ENCODE data around the gene MYO5B.

Gene MYO5B

GRCh38 chr18:49907346-49907929 lies 287.5 kb downstream of the MYO5B start:
- H3K4me3 ChIP-seq (ENCODE audit: low read depth, low read length): no peak overlapping the region
- no peak for DNase-seq (ENCODE audit: low read depth)

DNA sequence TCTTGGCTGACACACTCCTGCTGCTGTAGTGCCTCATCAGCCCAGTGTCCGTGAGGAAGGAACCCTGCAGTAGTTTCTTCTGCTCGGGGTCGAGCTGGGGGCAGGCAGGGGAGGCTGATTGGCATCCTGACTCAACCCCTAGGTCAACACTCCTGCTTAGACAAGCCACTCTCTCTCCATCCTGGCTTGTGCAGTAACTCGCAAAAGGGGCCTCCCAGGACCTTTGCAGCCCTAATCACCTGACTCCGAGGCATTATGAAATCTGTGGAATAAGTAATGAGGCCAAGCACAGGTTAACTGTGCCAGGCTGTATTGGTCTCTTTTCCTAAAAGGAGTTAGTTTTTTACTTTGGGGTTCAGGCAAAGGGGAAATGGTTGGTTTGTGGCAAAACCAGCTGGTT lies 289.2 kb downstream of the MYO5B start:
- TF ChIP-seq, protein P1, sequence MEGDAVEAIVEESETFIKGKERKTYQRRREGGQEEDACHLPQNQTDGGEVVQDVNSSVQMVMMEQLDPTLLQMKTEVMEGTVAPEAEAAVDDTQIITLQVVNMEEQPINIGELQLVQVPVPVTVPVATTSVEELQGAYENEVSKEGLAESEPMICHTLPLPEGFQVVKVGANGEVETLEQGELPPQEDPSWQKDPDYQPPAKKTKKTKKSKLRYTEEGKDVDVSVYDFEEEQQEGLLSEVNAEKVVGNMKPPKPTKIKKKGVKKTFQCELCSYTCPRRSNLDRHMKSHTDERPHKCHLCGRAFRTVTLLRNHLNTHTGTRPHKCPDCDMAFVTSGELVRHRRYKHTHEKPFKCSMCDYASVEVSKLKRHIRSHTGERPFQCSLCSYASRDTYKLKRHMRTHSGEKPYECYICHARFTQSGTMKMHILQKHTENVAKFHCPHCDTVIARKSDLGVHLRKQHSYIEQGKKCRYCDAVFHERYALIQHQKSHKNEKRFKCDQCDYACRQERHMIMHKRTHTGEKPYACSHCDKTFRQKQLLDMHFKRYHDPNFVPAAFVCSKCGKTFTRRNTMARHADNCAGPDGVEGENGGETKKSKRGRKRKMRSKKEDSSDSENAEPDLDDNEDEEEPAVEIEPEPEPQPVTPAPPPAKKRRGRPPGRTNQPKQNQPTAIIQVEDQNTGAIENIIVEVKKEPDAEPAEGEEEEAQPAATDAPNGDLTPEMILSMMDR (IDR thresholded peaks at IDR 0.05; ENCODE audit: low read depth, low read length, missing control alignments): no peak
- no peak for DNase-seq (ENCODE audit: low read depth)
- H3K4me3 ChIP-seq (ENCODE audit: low read depth, low read length): no peak overlapping the region

More at GRCh38 chr18:49907346-49907929, 287.5 kb downstream of the MYO5B start:
- TF ChIP-seq, protein P1 (IDR thresholded peaks at IDR 0.05; ENCODE audit: low read depth, low read length, missing control alignments): no peak

- TF ChIP-seq, protein P1 (IDR thresholded peaks at IDR 0.05; ENCODE audit: low read depth, low read length, missing control alignments): no peak
- no peak for DNase-seq (ENCODE audit: low read depth)
- no peak overlapping the region for H3K4me3 ChIP-seq (ENCODE audit: low read depth, low read length)
These were observed 289.9 kb downstream of the MYO5B start for GRCh38 chr18:49904871-49905555.

- H3K4me3 ChIP-seq (ENCODE audit: low read depth, low read length): no peak overlapping the region
- no peak for DNase-seq (ENCODE audit: low read depth)
- TF ChIP-seq, protein P1 (IDR thresholded peaks at IDR 0.05; ENCODE audit: low read depth, low read length, missing control alignments): no peak
These were observed 293.0 kb downstream of the MYO5B start for GRCh38 chr18:49901862-49902340.

DNA sequence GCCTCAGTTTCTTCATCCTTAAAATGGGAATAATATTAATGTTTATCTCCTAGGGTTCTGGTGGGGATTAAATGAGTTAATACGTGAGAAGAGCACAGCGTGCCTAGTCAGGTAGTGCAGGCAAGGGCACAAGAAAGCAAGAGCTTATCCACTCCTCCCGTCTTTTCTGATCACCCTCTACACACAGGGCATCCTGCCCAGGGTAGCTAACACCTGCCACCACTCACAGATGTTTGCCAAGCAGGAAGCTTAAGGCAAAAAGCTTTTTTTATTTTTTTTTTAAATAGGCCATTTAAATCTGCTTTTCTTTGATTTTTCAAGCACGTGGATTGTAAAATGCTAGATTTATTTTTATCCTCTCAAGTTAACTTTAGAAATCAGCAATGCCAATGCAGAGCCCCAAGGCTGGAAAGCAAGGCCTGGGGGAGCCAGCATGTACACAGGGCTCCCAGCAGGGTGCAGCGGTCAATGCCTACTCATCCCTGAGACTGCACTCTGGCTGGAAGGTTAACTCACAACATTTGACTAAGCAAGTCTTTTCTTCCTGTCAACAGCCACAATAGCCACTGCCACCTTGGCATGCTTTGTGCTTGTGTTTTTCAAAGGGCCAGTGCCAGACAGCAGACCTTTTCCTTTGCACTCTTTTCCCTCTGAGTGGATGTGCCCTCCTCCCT lies 295.2 kb downstream of the MYO5B start:
- H3K4me3 ChIP-seq (ENCODE audit: low read depth, low read length): no peak overlapping the region
- TF ChIP-seq, protein P1 (IDR thresholded peaks at IDR 0.05; ENCODE audit: low read depth, low read length, missing control alignments): no peak
- no peak for DNase-seq (ENCODE audit: low read depth)

DNA sequence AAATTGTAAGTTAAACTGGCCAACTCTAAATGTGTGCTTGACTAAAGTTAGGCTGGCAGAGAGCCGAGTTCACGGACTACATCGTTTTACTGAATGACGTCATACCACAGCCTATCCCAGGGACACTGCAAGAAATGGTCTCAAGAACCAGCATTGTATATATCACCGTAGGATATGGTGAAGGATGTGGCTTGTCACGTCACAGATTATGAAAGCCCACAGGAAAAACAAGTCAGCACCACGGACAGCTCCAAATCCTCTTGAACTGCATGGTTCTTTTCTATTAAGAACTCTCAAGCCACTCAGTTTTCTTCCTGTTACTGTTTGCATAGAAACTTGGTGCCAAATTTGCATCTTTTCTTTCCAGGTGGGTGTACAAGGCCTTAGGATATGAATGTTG lies 296.5 kb downstream of the MYO5B start:
- peak; percentile 10 for DNase-seq (ENCODE audit: low read depth)
- TF ChIP-seq, protein P1 (IDR thresholded peaks at IDR 0.05; ENCODE audit: low read depth, low read length, missing control alignments): no peak

More for the DNA sequence above, 296.5 kb downstream of the MYO5B start:
- H3K4me3 ChIP-seq (ENCODE audit: low read depth, low read length): no peak overlapping the region

Data from GM12864 (cell line).